ENCODE measurements around the gene ATF6B. TPM values are rescaled to one million over a fixed set of nuclear protein-coding genes. Genes with fewer than 3 reads are reported as not detected.
A peak's percentile ranks its signal among the peaks of the same experiment; 100 is the strongest.

ATF6B gene
- total and polyA plus RNA-seq, 2 of the 13 experiments (the other 11 are each of a cell fraction or from before 2014, with no cell fraction given): 18.1 to 44.0 TPM

DNA sequence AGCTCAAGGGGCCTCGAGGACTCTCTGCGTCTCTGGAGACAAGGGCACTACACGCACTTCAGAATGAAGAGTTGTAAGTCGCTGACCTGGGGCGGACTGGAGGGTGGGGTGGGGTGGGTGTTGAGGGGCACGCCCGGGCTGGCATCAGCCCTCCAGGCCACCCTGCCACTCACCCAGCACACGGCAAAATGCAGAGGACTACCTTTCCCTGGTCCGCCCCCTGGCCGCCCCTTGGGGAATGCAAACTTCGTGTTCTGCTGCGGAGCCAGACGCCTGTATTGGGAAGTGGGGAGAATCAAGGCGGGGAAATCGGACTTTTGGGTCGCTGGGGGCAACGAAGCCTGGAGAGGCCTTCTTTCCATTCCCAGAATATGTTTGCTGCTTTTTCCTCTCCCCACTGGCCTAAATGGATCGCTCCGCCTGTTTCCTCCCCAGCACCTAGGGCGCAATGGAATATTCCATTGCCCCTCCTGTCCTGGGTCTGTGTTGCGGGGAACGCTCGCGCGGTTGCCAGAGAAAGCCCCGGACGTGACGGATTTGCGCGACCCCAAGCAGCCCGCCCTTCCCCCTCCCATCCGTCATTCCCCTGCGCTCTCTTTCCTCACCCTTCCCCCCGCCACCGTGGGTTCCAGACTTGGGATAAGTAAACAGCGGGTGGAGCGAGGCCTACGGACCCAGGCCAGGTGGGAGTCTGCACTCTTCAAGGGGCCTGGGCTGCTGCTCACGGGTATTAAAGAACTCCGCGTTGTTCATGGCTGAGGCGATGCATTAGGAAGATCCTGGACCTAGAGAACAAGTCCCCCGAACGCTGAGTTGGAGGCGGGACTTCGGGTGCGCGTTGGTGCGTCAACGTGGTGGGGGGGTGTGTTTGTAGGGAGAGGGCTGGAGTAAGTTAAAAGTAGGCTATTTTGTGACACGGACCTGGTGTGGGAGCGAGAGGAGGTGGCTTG is 25.8 kb upstream of the ATF6B start, which contains the start of gene PPT2 (continued):
- TF ChIP-seq, protein P1, sequence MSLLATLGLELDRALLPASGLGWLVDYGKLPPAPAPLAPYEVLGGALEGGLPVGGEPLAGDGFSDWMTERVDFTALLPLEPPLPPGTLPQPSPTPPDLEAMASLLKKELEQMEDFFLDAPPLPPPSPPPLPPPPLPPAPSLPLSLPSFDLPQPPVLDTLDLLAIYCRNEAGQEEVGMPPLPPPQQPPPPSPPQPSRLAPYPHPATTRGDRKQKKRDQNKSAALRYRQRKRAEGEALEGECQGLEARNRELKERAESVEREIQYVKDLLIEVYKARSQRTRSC (CRISPR knock-in tag; IDR thresholded peaks at IDR 0.05; ENCODE audit: low read depth): no peak
- TF ChIP-seq ZSCAN20 (CRISPR knock-in tag; IDR thresholded peaks at IDR 0.05; ENCODE audit: borderline replicate concordance) (peak; percentile 85; the same call in 1 of the 2 replicates), ZNF326 (CRISPR knock-in tag; IDR thresholded peaks at IDR 0.05; ENCODE audit: borderline replicate concordance) (no peak), ZNF296 (CRISPR knock-in tag; conservative IDR thresholded peaks at IDR 0.05) (no peak), ZNF3 (CRISPR knock-in tag; IDR thresholded peaks at IDR 0.05) (no peak), MEIS1 (CRISPR knock-in tag; IDR thresholded peaks at IDR 0.05; ENCODE audit: borderline replicate concordance) (peak; percentile 80; the same call in 1 of the 2 replicates), ZMAT3 (CRISPR knock-in tag; conservative IDR thresholded peaks at IDR 0.05) (peak; percentile 31; the same call in 1 of the 2 replicates)
- TF ChIP-seq, protein P2, sequence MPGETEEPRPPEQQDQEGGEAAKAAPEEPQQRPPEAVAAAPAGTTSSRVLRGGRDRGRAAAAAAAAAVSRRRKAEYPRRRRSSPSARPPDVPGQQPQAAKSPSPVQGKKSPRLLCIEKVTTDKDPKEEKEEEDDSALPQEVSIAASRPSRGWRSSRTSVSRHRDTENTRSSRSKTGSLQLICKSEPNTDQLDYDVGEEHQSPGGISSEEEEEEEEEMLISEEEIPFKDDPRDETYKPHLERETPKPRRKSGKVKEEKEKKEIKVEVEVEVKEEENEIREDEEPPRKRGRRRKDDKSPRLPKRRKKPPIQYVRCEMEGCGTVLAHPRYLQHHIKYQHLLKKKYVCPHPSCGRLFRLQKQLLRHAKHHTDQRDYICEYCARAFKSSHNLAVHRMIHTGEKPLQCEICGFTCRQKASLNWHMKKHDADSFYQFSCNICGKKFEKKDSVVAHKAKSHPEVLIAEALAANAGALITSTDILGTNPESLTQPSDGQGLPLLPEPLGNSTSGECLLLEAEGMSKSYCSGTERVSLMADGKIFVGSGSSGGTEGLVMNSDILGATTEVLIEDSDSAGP (CRISPR knock-in tag; IDR thresholded peaks at IDR 0.05; ENCODE audit: borderline replicate concordance): peak; percentile 75; the same call in 1 of the 2 replicates
- TF ChIP-seq, protein P3, sequence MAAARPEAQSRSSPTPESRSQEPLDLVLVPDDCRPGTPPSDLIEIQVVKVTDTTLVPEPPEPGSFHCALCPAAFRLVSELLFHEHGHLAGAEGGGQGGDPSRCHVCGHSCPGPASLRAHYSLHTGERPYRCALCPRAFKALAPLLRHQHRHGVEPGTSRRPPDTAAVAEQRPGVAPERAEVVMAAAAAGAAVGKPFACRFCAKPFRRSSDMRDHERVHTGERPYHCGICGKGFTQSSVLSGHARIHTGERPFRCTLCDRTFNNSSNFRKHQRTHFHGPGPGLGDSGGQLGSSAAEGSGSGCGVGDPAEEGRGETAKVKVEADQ (CRISPR knock-in tag; IDR thresholded peaks at IDR 0.05; ENCODE audit: borderline replicate concordance): peak; percentile 69; the same call in 1 of the 2 replicates
- TF ChIP-seq, protein P4, sequence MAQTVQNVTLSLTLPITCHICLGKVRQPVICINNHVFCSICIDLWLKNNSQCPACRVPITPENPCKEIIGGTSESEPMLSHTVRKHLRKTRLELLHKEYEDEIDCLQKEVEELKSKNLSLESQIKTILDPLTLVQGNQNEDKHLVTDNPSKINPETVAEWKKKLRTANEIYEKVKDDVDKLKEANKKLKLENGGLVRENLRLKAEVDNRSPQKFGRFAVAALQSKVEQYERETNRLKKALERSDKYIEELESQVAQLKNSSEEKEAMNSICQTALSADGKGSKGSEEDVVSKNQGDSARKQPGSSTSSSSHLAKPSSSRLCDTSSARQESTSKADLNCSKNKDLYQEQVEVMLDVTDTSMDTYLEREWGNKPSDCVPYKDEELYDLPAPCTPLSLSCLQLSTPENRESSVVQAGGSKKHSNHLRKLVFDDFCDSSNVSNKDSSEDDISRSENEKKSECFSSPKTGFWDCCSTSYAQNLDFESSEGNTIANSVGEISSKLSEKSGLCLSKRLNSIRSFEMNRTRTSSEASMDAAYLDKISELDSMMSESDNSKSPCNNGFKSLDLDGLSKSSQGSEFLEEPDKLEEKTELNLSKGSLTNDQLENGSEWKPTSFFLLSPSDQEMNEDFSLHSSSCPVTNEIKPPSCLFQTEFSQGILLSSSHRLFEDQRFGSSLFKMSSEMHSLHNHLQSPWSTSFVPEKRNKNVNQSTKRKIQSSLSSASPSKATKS (CRISPR knock-in tag; IDR thresholded peaks at IDR 0.05): no peak
- TF ChIP-seq, protein P5, sequence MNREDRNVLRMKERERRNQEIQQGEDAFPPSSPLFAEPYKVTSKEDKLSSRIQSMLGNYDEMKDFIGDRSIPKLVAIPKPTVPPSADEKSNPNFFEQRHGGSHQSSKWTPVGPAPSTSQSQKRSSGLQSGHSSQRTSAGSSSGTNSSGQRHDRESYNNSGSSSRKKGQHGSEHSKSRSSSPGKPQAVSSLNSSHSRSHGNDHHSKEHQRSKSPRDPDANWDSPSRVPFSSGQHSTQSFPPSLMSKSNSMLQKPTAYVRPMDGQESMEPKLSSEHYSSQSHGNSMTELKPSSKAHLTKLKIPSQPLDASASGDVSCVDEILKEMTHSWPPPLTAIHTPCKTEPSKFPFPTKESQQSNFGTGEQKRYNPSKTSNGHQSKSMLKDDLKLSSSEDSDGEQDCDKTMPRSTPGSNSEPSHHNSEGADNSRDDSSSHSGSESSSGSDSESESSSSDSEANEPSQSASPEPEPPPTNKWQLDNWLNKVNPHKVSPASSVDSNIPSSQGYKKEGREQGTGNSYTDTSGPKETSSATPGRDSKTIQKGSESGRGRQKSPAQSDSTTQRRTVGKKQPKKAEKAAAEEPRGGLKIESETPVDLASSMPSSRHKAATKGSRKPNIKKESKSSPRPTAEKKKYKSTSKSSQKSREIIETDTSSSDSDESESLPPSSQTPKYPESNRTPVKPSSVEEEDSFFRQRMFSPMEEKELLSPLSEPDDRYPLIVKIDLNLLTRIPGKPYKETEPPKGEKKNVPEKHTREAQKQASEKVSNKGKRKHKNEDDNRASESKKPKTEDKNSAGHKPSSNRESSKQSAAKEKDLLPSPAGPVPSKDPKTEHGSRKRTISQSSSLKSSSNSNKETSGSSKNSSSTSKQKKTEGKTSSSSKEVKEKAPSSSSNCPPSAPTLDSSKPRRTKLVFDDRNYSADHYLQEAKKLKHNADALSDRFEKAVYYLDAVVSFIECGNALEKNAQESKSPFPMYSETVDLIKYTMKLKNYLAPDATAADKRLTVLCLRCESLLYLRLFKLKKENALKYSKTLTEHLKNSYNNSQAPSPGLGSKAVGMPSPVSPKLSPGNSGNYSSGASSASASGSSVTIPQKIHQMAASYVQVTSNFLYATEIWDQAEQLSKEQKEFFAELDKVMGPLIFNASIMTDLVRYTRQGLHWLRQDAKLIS (CRISPR knock-in tag; IDR thresholded peaks at IDR 0.05): no peak; the same call in 1 of the 2 replicates
- TF ChIP-seq, protein P6, sequence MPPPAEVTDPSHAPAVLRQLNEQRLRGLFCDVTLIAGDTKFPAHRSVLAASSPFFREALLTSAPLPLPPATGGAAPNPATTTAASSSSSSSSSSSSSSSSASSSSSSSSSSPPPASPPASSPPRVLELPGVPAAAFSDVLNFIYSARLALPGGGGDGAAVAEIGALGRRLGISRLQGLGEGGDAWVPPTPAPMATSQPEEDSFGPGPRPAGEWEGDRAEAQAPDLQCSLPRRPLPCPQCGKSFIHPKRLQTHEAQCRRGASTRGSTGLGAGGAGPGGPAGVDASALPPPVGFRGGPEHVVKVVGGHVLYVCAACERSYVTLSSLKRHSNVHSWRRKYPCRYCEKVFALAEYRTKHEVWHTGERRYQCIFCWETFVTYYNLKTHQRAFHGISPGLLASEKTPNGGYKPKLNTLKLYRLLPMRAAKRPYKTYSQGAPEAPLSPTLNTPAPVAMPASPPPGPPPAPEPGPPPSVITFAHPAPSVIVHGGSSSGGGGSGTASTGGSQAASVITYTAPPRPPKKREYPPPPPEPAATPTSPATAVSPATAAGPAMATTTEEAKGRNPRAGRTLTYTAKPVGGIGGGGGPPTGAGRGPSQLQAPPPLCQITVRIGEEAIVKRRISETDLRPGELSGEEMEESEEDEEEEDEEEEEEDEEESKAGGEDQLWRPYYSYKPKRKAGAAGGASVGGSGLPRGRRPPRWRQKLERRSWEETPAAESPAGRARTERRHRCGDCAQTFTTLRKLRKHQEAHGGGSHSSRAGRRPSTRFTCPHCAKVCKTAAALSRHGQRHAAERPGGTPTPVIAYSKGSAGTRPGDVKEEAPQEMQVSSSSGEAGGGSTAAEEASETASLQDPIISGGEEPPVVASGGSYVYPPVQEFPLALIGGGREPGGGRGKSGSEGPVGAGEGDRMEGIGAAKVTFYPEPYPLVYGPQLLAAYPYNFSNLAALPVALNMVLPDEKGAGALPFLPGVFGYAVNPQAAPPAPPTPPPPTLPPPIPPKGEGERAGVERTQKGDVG (CRISPR knock-in tag; IDR thresholded peaks at IDR 0.05; ENCODE audit: borderline replicate concordance): no peak; the same call in 1 of the 2 replicates
- TF ChIP-seq, protein P7, sequence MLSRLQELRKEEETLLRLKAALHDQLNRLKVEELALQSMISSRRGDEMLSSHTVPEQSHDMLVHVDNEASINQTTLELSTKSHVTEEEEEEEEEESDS (CRISPR knock-in tag; IDR thresholded peaks at IDR 0.05; ENCODE audit: borderline replicate concordance): no peak

Measured in HepG2 (cell line).